D341Med (cell line): ENCODE measurements around the gene ZBTB20.

ENCODE experiments used
- DNase-seq: peaks from one replicate; pipeline ENCODE4 v3.0.0; 2012; ENCODE audit warnings: low spot score

The ZBTB20 gene

DNA sequence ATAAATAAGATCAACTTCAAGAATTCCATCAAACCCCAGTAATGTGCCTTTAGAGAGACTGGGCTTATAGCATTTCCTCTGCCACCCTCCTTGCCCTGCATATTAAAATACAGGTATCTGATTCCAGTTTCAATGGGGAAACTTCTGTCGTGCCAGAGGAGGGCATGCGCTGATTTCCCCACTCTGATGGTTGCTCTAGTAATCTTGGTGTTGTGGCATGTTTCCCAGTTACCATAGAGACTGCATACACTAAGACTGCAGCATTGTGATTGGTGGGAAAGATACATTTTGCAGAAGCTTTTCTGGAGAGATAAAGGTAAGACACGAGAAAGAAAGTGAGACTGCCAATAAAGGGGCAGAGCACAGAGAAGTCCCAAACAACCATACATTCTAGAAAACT, 627.7 kb downstream of the ZBTB20 start:
- DNase-seq, result no peak

- no peak for DNase-seq
These were observed 628.8 kb downstream of the ZBTB20 start for GRCh38 chr3:114518206-114518808.

DNA sequence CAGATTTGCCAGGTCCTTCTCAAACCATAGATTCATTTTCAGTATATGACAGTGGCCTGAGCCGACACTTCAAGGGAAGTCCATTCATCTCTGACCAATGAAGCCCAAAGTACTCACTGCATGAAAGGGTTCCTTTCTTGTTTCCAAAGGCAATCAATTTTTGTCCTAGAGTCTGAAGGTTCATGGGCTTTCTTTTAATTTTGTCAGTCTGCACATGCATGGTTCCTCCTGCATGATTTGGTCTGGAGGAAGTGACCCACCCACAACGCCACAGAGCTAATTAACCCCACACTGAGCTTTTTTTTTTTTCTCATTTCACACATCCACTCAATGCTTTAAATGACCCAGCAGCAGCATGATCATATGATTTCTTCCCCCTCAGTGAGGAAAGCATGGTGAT, 636.9 kb downstream of the ZBTB20 start:
- no peak for DNase-seq

- no peak for DNase-seq
These were observed 637.3 kb downstream of the ZBTB20 start for GRCh38 chr3:114509756-114510155.

GRCh38 chr3:114508976-114509375, 638.1 kb downstream of the ZBTB20 start:
- DNase-seq, result no peak

DNA sequence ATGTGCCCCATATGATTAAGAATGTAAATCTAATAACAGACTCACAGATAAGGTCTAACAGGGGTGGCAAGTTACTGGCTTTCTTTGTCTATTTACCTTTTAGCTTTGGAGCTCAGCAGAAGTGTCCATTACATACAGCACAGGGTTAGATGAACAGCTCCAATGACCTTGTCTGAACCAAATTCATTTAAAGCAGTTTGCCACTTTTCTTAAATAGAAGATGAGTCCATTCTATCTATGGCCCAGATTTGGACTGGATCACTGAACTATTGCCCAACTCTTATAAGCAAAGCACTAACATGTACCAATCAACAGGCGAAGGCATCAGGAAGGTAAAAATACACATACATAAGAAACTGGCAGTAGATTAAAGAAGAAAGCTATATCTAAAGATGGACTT, 638.9 kb downstream of the ZBTB20 start:
- no peak for DNase-seq

- DNase-seq, result no peak
These were observed 640.3 kb downstream of the ZBTB20 start for GRCh38 chr3:114506591-114507300.

DNA sequence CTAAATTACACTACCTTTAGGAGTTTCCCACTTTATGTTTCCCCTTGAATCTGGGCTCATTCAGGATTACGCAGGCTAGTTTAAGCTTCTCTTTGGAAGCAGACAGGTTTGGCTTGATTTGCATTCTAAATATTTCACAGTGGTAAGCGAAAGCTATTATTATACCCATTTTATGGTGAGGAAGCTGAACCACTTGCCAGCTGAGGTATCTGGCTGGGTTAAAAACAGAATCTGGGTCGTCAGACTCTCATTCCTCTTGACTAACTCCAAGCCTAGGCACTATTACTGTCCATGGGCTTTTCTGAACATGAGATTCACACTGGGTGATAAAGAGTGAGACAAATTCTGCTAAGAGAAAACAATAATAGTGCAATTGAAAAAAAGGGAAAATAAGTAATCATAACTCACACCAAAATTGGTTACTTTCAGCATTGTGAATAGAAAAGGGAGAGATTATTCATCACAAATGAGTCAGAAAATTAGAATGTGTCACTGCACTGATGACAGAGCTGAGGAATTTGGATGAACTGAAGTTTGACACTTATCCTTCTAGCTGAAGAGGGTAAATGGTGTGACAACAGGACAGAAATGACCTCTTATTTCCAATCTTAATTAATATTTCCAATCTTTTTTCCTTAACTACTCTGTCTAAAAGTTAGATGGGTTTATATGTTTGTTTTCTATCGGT, 642.0 kb downstream of the ZBTB20 start:
- DNase-seq, result no peak

- DNase-seq, result no peak
These were observed 644.9 kb downstream of the ZBTB20 start for GRCh38 chr3:114502204-114502603.

- DNase-seq, result no peak
These were observed 647.1 kb downstream of the ZBTB20 start for GRCh38 chr3:114499976-114500375.

DNA sequence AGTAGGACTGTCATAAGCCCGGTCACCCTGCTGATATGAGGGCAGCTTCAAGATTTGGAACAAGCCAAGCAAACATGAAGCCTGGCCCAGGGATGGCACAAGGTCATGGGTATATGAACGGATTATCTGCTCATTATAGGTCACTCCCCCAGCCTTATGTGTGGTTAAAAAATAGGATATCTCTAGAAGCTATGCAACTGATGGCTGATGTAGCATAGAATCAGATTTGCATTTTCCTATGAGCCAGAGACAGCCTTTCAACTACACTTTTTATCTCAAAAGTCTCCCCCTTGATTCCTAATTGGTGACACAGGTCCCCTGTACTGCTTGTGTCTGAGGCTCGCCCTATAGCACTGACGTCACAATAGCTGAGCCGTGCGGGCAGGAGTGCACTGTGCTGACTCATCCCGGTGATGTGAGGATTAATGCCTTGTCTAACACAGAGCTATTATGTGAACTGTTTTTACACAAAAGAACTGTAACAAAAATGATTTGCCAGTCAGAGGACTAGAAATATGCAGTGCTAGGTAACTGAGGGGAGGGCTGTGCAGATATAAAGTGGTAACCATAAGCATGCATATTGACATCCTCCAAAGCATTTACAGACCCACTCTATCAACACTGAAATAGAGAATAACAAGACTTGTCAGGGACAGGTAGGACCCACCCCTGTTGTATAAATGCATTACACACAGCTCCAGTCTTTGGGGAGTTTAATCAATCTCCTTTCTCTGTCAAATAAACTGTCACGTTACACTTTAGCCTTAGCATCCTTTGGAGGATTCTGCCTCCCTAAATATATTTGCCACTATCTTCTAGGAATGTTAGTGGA, 648.3 kb downstream of the ZBTB20 start:
- DNase-seq, result no peak

- DNase-seq, result no peak
These were observed 650.2 kb downstream of the ZBTB20 start for GRCh38 chr3:114496874-114497273.

GRCh38 chr3:114496466-114496865, 650.6 kb downstream of the ZBTB20 start:
- no peak for DNase-seq

DNA sequence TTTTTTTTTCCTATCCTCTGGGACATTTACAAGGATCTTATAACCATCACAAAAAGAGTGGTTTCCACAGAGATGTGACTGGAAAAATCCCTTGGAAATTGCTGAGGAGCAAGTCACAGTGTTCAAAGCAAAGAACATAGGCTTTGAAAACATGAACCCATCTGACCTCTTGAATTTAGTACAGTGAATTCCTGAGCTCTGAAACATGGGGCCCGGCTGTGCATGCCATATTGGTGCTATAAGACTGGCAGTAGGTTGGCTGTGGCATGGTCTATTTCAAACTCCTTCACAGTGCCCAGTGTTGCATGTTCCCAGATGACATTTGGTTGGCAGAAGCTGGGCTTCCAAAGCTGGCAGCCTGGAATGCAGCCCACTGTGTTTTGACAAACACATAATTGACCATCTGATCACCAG, 651.1 kb downstream of the ZBTB20 start:
- DNase-seq, result no peak

DNA sequence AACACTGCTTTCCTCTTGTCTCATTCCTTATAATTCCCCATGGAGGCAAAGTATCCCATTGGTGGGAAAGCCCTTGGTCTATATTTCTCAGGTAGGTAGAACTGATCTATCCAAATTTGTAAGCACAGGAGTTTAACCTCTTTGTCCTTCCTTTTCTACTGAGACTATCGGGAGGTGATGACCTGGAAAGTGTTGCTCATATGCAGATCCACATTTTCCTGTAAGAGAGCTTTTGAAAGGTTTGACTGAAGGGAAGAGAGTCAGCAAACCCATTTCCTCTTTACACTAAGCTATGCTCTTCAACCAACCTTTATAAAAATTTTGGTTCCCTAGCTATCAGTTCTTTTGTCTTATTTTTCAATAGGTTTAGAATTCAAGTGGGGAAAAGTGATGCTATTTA, 652.6 kb downstream of the ZBTB20 start:
- DNase-seq, result no peak

GRCh38 chr3:114490829-114491228, 656.3 kb downstream of the ZBTB20 start:
- no peak for DNase-seq

DNA sequence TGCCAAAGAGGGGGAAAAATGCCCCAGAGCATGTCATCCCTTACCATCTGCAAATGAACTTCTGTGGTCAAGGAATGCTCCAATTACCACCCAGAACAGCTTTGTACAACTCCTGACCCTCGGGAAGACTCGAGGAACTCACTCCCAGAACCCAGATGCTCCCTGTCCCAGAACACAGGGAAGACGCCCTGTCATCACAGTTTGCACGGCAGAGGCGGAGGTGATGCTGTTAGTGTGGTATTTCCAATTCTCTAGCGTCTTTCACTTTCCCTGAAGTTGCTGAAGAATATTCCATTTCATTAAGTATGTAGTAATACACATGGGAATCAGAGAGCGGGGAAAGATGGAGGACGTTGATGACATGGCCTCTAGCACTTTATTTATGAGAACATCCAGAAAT, 659.6 kb downstream of the ZBTB20 start:
- DNase-seq, result no peak

- DNase-seq, result no peak
These were observed 662.2 kb downstream of the ZBTB20 start for GRCh38 chr3:114484919-114485318.

GRCh38 chr3:114481113-114481512, 666.0 kb downstream of the ZBTB20 start:
- no peak for DNase-seq

- DNase-seq, result no peak
These were observed 666.6 kb downstream of the ZBTB20 start for GRCh38 chr3:114480442-114480841.

DNA sequence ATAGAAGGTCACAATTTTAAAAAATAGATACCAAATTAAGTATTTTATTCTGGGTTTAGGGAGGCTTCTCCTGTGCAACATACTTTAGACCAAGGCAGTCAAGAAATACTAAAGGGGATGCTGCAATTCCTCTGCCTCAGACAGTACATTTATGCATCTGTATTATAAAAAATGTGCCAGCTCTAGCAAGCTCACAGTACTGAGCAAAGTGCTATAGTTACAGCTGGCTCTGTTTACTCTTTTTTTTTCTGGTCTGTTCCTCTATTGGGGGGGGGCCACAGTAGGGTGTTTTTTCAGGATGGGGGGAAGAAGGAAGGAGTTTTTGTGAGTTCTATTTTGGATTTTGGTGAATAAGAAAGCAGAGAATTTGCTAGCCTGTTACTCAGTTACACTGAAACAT, 668.3 kb downstream of the ZBTB20 start:
- no peak for DNase-seq

DNA sequence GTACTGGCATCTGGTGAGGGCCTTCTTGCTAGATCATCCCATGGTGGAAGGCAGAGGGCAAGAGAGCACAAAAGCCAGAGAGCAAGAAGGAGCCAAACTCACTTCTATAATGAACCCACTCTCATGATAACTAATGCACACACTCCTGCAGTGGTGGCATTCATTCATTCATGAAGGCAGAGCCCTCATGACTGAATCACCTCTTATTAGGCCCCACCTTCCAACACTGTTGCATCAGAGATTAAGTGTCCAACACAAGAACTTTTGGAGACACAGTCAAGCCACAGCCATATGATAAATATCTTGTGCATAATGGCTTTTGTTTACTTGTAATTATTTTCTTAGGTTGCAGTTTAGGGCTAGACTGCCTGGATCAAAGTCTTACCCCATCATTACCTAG, 670.6 kb downstream of the ZBTB20 start:
- DNase-seq, result no peak

DNA sequence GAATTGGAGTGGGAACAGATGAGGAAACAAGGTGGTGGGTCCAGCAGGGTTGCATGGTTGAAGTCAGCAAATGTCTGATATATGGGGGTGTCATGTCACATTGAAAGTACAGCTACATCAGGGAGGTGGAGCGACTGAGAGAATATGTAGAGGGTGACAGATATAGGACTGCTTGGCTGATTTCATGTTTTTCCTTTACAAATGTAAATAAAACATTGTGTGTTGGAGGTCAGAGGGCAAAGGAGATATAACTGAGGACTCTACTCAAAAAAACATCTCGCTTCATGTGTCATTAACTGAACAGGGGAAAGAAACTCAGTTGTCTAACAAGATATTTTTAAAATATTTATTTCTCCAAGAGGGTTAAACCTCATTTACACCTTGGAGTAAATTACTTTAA, 675.6 kb downstream of the ZBTB20 start:
- DNase-seq, result no peak
